ENCODE measurements around the gene CLDN19. TPM values are rescaled to one million over a fixed set of nuclear protein-coding genes. Genes with fewer than 3 reads are reported as not detected.
A peak's percentile ranks its signal among the peaks of the same experiment; 100 is the strongest.

The CLDN19 gene
- total and polyA plus RNA-seq, 9 of the 15 experiments (the other 6 are each of a cell fraction or from before 2014, with no cell fraction given): not detected

- Histone ChIP-seq H3K4me1 (replicated peaks in 1 of 2; ENCODE audit: control insufficient read depth in 2 of 2, insufficient read depth in 2 of 2, low read length in 2 of 2) (no peaks in the 10 kb centered on the region), H2AFZ (ENCODE audit: low read depth, low read length) (no peak overlapping the region), H3K79me2 (ENCODE audit: control insufficient read depth, insufficient read depth, low read length) (peaks cover 24% of the 10 kb centered on the region), H3K36me3 (ENCODE audit: control insufficient read depth, insufficient read depth, low read length) (peaks cover 82% of the 10 kb centered on the region), H3K9me1 (ENCODE audit: control insufficient read depth, insufficient read depth, low read length) (no peaks in the 10 kb centered on the region), H3K27me3 (ENCODE audit: control insufficient read depth in 2 of 2, insufficient read depth in 2 of 2, low read length in 2 of 2) (no peaks in the 10 kb centered on the region), H4K20me1 (replicated peaks; ENCODE audit: control insufficient read depth, insufficient read depth, low read length) (no peaks in the 10 kb centered on the region), H3K9ac (ENCODE audit: insufficient read depth in 1 of 2, low read depth in 2 of 2, low read length in 2 of 2) (no peak overlapping the region), H3K27ac (ENCODE audit: extremely low read depth, low read depth, low read length) (no peak overlapping the region), H3K4me2 (ENCODE audit: insufficient read depth, low read length) (no peak overlapping the region), H3K9me3 (replicated peaks; ENCODE audit: control insufficient read depth, insufficient read depth, low read depth, low read length) (no peaks in the 10 kb centered on the region), H3K4me3 (no peak overlapping the region)
- intact Hi-C loops (cut with micrococcal nuclease) (no loop called here), in situ Hi-C loops (cut with MboI) (loop anchor here (5.0 kb wide), 1 partner anchor 297 kb away; no protein-coding TSS in a partner anchor)
- DNase-seq (ENCODE audit: extremely low read depth in 1 of 4, low spot score in 3 of 4): no peak
- TF ChIP-seq PKNOX1 (IDR thresholded peaks at IDR 0.05): peak; percentile 56
- TF ChIP-seq SP2 (IDR thresholded peaks at IDR 0.05; ENCODE audit: extremely low read depth, low read depth, low read length, poor library complexity, severe bottlenecking): no peak
- ChIA-PET CTCF (ENCODE audit: low intra/inter-chr PET ratio) (interaction anchor here (1.8 kb wide), 1 partner anchor 299 kb away, joined by 6 read pairs; no protein-coding TSS in a partner anchor), POLR2A (no interaction called here)
- ATAC-seq: no peak
- no TSS peak for BruUV-seq (replicated peaks)
- no peak for FAIRE-seq
- WGBS (ENCODE audit: insufficient coverage, low coverage, missing lambda C conversion rate): 73% methylated on average over 5 of the region's 5 CpGs
Measured at GRCh38 chr1:42774928-42775526, 35.0 kb upstream of the CLDN19 start.

- no peaks in the 10 kb centered on the region for H3K27me3 ChIP-seq (ENCODE audit: control insufficient read depth in 2 of 2, insufficient read depth in 2 of 2, low read length in 2 of 2)
- in situ Hi-C loops (cut with MboI) (no loop called here), intact Hi-C loops (cut with micrococcal nuclease) (no loop called here)
- no peaks in the 10 kb centered on the region for H3K9me3 ChIP-seq (replicated peaks; ENCODE audit: control insufficient read depth, insufficient read depth, low read depth, low read length)
- BruUV-seq (replicated peaks): no TSS peak
- peaks cover 35% of the 10 kb centered on the region for H3K79me2 ChIP-seq (ENCODE audit: control insufficient read depth, insufficient read depth, low read length)
- TF ChIP-seq ZNF561 (CRISPR knock-in tag; conservative IDR thresholded peaks at IDR 0.05) (no peak), NFE2 (IDR thresholded peaks at IDR 0.05; ENCODE audit: low read depth) (no peak), CHCHD3 (CRISPR knock-in tag; IDR thresholded peaks at IDR 0.05) (no peak), ZNF639 (CRISPR knock-in tag; conservative IDR thresholded peaks at IDR 0.05 in 1 of 2, IDR thresholded peaks at IDR 0.05 in 1 of 2) (no peak)
- no peak overlapping the region for H3K9ac ChIP-seq (ENCODE audit: insufficient read depth in 1 of 2, low read depth in 2 of 2, low read length in 2 of 2)
- no peaks in the 10 kb centered on the region for H3K9me1 ChIP-seq (ENCODE audit: control insufficient read depth, insufficient read depth, low read length)
- ChIA-PET POLR2A (no interaction called here), CTCF (ENCODE audit: low intra/inter-chr PET ratio) (interaction anchor here (0.7 kb wide), 1 partner anchor 21 kb away, joined by 4 read pairs; no protein-coding TSS in a partner anchor)
- H3K4me3 ChIP-seq: no peak overlapping the region
- no peak for ATAC-seq
- no peaks in the 10 kb centered on the region; a peak in 2 of 5 replicates for H3K4me1 ChIP-seq (replicated peaks in 1 of 2; ENCODE audit: control insufficient read depth in 2 of 2, insufficient read depth in 2 of 2, low read length in 2 of 2)
- no peak overlapping the region for H3K4me2 ChIP-seq (ENCODE audit: insufficient read depth, low read length)
- H3K36me3 ChIP-seq (ENCODE audit: control insufficient read depth, insufficient read depth, low read length): peaks cover 74% of the 10 kb centered on the region
- no peak for DNase-seq (ENCODE audit: extremely low read depth in 1 of 4, low spot score in 3 of 4)
- 47% methylated on average over 2 of the region's 2 CpGs for WGBS (ENCODE audit: insufficient coverage, low coverage, missing lambda C conversion rate)
- no peak overlapping the region for H2AFZ ChIP-seq (ENCODE audit: low read depth, low read length)
- no peak overlapping the region for H3K27ac ChIP-seq (ENCODE audit: extremely low read depth, low read depth, low read length)
- H4K20me1 ChIP-seq (replicated peaks; ENCODE audit: control insufficient read depth, insufficient read depth, low read length): no peaks in the 10 kb centered on the region
- FAIRE-seq: no peak
Measured at GRCh38 chr1:42773420-42773819, 33.4 kb upstream of the CLDN19 start.
